ENCODE data around the gene PCBP3.

DNA sequence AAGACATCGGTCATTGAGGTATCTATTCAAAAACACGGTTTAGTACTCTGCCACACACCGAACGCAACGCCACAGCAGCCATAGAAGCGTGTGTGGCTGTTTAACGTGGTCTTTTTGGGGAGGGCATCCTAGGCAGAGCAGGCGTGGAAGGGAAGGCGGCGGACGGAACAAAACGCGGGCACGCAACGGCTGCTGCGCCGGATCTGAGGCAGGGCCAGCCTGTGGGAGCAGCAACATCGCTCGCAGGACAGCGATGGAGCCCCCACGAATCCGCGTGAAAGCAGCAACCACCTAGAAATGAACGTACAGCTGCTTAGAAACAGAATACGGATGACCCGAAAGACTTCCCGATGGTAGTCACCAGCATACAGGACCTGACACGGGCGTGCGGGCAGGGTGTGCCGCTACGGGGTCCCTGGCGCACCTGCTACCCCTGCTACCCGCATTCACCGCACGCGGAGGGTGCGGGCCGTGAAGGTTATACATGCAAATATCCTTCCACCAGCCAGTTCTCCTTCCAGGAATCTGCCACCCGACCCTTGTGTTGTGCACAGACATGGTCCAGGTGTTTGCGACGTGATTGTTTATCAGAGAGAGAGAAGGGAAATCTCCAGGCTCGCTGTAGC, 223.6 kb downstream of the PCBP3 start:
- no peak for TF ChIP-seq GATA2 (IDR thresholded peaks at IDR 0.05; ENCODE audit: low read depth, low read length)
- no peak for TF ChIP-seq GATA3 (IDR thresholded peaks at IDR 0.05; ENCODE audit: low read depth, low read length)
